CD4-positive, CD25-positive, alpha-beta regulatory T cell (primary cell): ENCODE measurements around the gene TECPR2. TPM values are rescaled to one million over a fixed set of nuclear protein-coding genes. Genes with fewer than 3 reads are reported as not detected.

ENCODE experiments used
- ATAC-seq, 2 donors: fragments of 150-1000 bp; cut with Tn5 transposase; one replicate each; pipeline ENCODE4 v1.10.0; 2021; ENCODE audit warnings: low read depth in 2 of 2, moderate number of reproducible peaks in 2 of 2, moderate library complexity in 1 of 2
- DNase-seq, 3 donors: peaks; one replicate each; pipeline versions ENCODE4 v3.0.0 to v3.0.0-alpha.2; 2012 to 2022; ENCODE audit warnings: mixed read lengths in 1 of 3
- H3K27ac ChIP-seq: one replicate; pipeline ENCODE4 v1.7.0; 2013; ENCODE audit warnings: mild to moderate bottlenecking, low read length; ENCODE audit not compliant: insufficient read depth, poor library complexity, severe bottlenecking
- H3K27me3 ChIP-seq: one replicate; pipeline ENCODE4 v1.7.0; 2013; ENCODE audit warnings: low read length; ENCODE audit not compliant: control insufficient read depth, insufficient read depth
- H3K36me3 ChIP-seq: one replicate; pipeline ENCODE4 v1.7.0; 2013; ENCODE audit warnings: mild to moderate bottlenecking, low read length, moderate library complexity; ENCODE audit not compliant: control insufficient read depth, insufficient read depth
- H3K4me1 ChIP-seq: 2 replicates; pipeline ENCODE4 v1.7.0; 2013; ENCODE audit warnings: mild to moderate bottlenecking, low read length; ENCODE audit not compliant: insufficient read depth, control insufficient read depth, poor library complexity, severe bottlenecking
- H3K4me3 ChIP-seq: one replicate; pipeline ENCODE4 v1.7.0; 2013; ENCODE audit warnings: low read depth, mild to moderate bottlenecking, low read length, moderate library complexity
- H3K9me3 ChIP-seq, 2 experiments: 1 replicate in 1 of 2; 2 replicates in 1 of 2; pipeline ENCODE4 v1.7.0; 2013; ENCODE audit warnings: low read length in 2 of 2, mild to moderate bottlenecking in 1 of 2, moderate library complexity in 1 of 2; ENCODE audit not compliant: control insufficient read depth in 2 of 2
- H3K27ac Mint-ChIP-seq, 3 donors: one replicate each; pipeline ENCODE4 v1.8.0; 2020 to 2022; ENCODE audit warnings: mild to moderate bottlenecking in 3 of 3, mixed read lengths in 3 of 3, moderate library complexity in 2 of 3
- H3K27me3 Mint-ChIP-seq: one replicate; pipeline ENCODE4 v1.8.0; 2022; ENCODE audit warnings: mild to moderate bottlenecking, mixed read lengths
- H3K36me3 Mint-ChIP-seq: one replicate; pipeline ENCODE4 v1.8.0; 2020; ENCODE audit warnings: mixed read lengths
- H3K4me1 Mint-ChIP-seq, 4 donors: one replicate each; pipeline ENCODE4 v1.8.0; 2020 to 2022; ENCODE audit warnings: mixed read lengths in 4 of 4, mild to moderate bottlenecking in 1 of 4
- H3K4me3 Mint-ChIP-seq, 4 donors: one replicate each; pipeline ENCODE4 v1.8.0; 2020 to 2022; ENCODE audit warnings: mild to moderate bottlenecking in 4 of 4, mixed read lengths in 4 of 4, moderate library complexity in 3 of 4
- H3K9me3 Mint-ChIP-seq, 7 donors: one replicate each; pipeline ENCODE4 v1.8.0; 2020 to 2022; ENCODE audit warnings: mixed read lengths in 7 of 7, mild to moderate bottlenecking in 3 of 7, moderate library complexity in 2 of 7
- polyA plus RNA-seq, 4 donors: library from polyadenylated mRNA; unstranded; fragments of 300-500 nt; fragmentation: Illumina TruSeq; gene quantifications; one replicate each; pipeline ENCODE4 v1.2.3, GENCODE V29; 2021
- total RNA-seq: library from RNA; stranded (reverse); gene quantifications from one replicate; pipeline ENCODE4 v1.2.3, GENCODE V29; 2022

The TECPR2 gene
- total and polyA plus RNA-seq, 5 donors from 2014 or later: 2.4 to 12.7 (median 2.9) TPM

- Histone ChIP-seq H3K27me3 (no peaks in the 10 kb centered on the region), H3K27ac (no peak overlapping the region), H3K9me3 (no peaks in the 10 kb centered on the region), H3K36me3 (no peaks in the 10 kb centered on the region), H3K4me1 (peaks cover 5% of the 10 kb centered on the region), H3K4me3 (no peak overlapping the region)
- Mint-ChIP-seq H3K4me1 (peaks cover 0 to 10% (median 4%) of the 10 kb centered on the region in 4 donors), H3K27me3 (no peaks in the 10 kb centered on the region), H3K27ac (no peak overlapping the region), H3K36me3 (peaks cover 23% of the 10 kb centered on the region), H3K9me3 (peaks cover 0 to 1% (median 0%) of the 10 kb centered on the region in 7 donors), H3K4me3 (no peak overlapping the region)
- no peak for DNase-seq
- ATAC-seq: no peak
Observed at GRCh38 chr14:102473559-102473958, 110.8 kb downstream of the TECPR2 start.

- H3K4me1 Mint-ChIP-seq: peaks cover 0 to 15% (median 5%) of the 10 kb centered on the region in 4 donors
- H3K9me3 ChIP-seq: no peaks in the 10 kb centered on the region
- ATAC-seq: no peak
- no peak for DNase-seq
- H3K27ac ChIP-seq: no peak overlapping the region
- H3K27me3 ChIP-seq: no peaks in the 10 kb centered on the region
- peaks cover 0 to 1% (median 0%) of the 10 kb centered on the region in 7 donors for H3K9me3 Mint-ChIP-seq
- H3K4me3 Mint-ChIP-seq: no peak overlapping the region
- peaks cover 22% of the 10 kb centered on the region for H3K36me3 Mint-ChIP-seq
- H3K27ac Mint-ChIP-seq: peak overlapping the region in 1 of 3 donors; percentile 89
- no peaks in the 10 kb centered on the region for H3K27me3 Mint-ChIP-seq
- H3K36me3 ChIP-seq: no peaks in the 10 kb centered on the region
- H3K4me1 ChIP-seq: peaks cover 5% of the 10 kb centered on the region
- no peak overlapping the region for H3K4me3 ChIP-seq
Observed at GRCh38 chr14:102474934-102475333, 112.2 kb downstream of the TECPR2 start.

- peak overlapping the region in 2 of 3 donors; percentile 37 to 66 for H3K27ac Mint-ChIP-seq
- no peaks in the 10 kb centered on the region for H3K27me3 Mint-ChIP-seq
- H3K9me3 ChIP-seq: peaks cover 0 to 5% of the 10 kb centered on the region in 2 experiments
- no peak for DNase-seq
- peaks cover 0 to 4% (median 0%) of the 10 kb centered on the region in 7 donors for H3K9me3 Mint-ChIP-seq
- H3K4me3 ChIP-seq: no peak overlapping the region
- no peak overlapping the region for H3K4me3 Mint-ChIP-seq
- no peaks in the 10 kb centered on the region for H3K4me1 ChIP-seq
- no peaks in the 10 kb centered on the region for H3K27me3 ChIP-seq
- H3K27ac ChIP-seq: no peak overlapping the region
- peaks cover 25% of the 10 kb centered on the region for H3K36me3 Mint-ChIP-seq
- H3K4me1 Mint-ChIP-seq: peaks cover 0 to 6% (median 0%) of the 10 kb centered on the region in 4 donors
- ATAC-seq: no peak
- H3K36me3 ChIP-seq: no peaks in the 10 kb centered on the region
Observed at GRCh38 chr14:102479107-102479506, 116.4 kb downstream of the TECPR2 start.

- H3K4me1 ChIP-seq: no peaks in the 10 kb centered on the region
- peaks cover 27% of the 10 kb centered on the region for H3K36me3 Mint-ChIP-seq
- H3K27me3 Mint-ChIP-seq: no peaks in the 10 kb centered on the region
- no peaks in the 10 kb centered on the region for H3K36me3 ChIP-seq
- no peak overlapping the region for H3K27ac ChIP-seq
- H3K4me3 Mint-ChIP-seq: peak overlapping the region in 1 of 4 donors; percentile 19
- H3K9me3 Mint-ChIP-seq: peaks cover 0 to 4% (median 0%) of the 10 kb centered on the region in 7 donors
- no peak for DNase-seq
- peaks cover 0 to 5% of the 10 kb centered on the region in 2 experiments for H3K9me3 ChIP-seq
- H3K4me3 ChIP-seq: no peak overlapping the region
- H3K4me1 Mint-ChIP-seq: peaks cover 0 to 6% (median 0%) of the 10 kb centered on the region in 4 donors
- no peak overlapping the region for H3K27ac Mint-ChIP-seq
- ATAC-seq: no peak
- no peaks in the 10 kb centered on the region for H3K27me3 ChIP-seq
Observed at GRCh38 chr14:102479777-102480176, 117.0 kb downstream of the TECPR2 start.

- Histone ChIP-seq H3K27me3 (no peaks in the 10 kb centered on the region), H3K4me1 (no peaks in the 10 kb centered on the region), H3K9me3 (peaks cover 0 to 5% of the 10 kb centered on the region in 2 experiments), H3K36me3 (no peaks in the 10 kb centered on the region), H3K4me3 (no peak overlapping the region), H3K27ac (no peak overlapping the region)
- Mint-ChIP-seq H3K4me3 (no peak overlapping the region), H3K27me3 (no peaks in the 10 kb centered on the region), H3K9me3 (peaks cover 0 to 4% (median 0%) of the 10 kb centered on the region in 7 donors), H3K27ac (peak overlapping the region in 1 of 3 donors; percentile 11), H3K36me3 (peaks cover 25% of the 10 kb centered on the region), H3K4me1 (peaks cover 0 to 6% (median 0%) of the 10 kb centered on the region in 4 donors)
- no peak for DNase-seq
- ATAC-seq: no peak
Observed at GRCh38 chr14:102481371-102481770, 118.6 kb downstream of the TECPR2 start.

- Mint-ChIP-seq H3K4me3 (no peak overlapping the region), H3K27ac (peak overlapping the region in 1 of 3 donors; percentile 11), H3K27me3 (no peaks in the 10 kb centered on the region), H3K4me1 (peaks cover 0 to 6% (median 0%) of the 10 kb centered on the region in 4 donors), H3K9me3 (peaks cover 0 to 4% (median 0%) of the 10 kb centered on the region in 7 donors), H3K36me3 (peaks cover 26% of the 10 kb centered on the region)
- DNase-seq (no peak), ATAC-seq (no peak)
- Histone ChIP-seq H3K27ac (no peak overlapping the region), H3K4me1 (no peaks in the 10 kb centered on the region), H3K36me3 (no peaks in the 10 kb centered on the region), H3K9me3 (peaks cover 0 to 5% of the 10 kb centered on the region in 2 experiments), H3K27me3 (no peaks in the 10 kb centered on the region), H3K4me3 (no peak overlapping the region)
Observed at GRCh38 chr14:102481791-102482238, 119.1 kb downstream of the TECPR2 start.

- no peak overlapping the region for H3K27ac Mint-ChIP-seq
- H3K4me1 ChIP-seq: no peaks in the 10 kb centered on the region
- H3K4me3 Mint-ChIP-seq: no peak overlapping the region
- no peaks in the 10 kb centered on the region for H3K27me3 ChIP-seq
- DNase-seq (no peak), ATAC-seq (no peak)
- peaks cover 0 to 4% (median 0%) of the 10 kb centered on the region in 7 donors for H3K9me3 Mint-ChIP-seq
- H3K27ac ChIP-seq: no peak overlapping the region
- H3K4me3 ChIP-seq: no peak overlapping the region
- peaks cover 23% of the 10 kb centered on the region for H3K36me3 Mint-ChIP-seq
- no peaks in the 10 kb centered on the region for H3K36me3 ChIP-seq
- H3K9me3 ChIP-seq: peaks cover 0 to 5% of the 10 kb centered on the region in 2 experiments
- peaks cover 0 to 3% (median 0%) of the 10 kb centered on the region in 4 donors for H3K4me1 Mint-ChIP-seq
- H3K27me3 Mint-ChIP-seq: no peaks in the 10 kb centered on the region
Observed at GRCh38 chr14:102484316-102484715, 121.6 kb downstream of the TECPR2 start.
